Measurements from ENCODE around the gene DPF3. TPM values are rescaled to one million over a fixed set of nuclear protein-coding genes. Genes with fewer than 3 reads are reported as not detected.
A peak's percentile ranks its signal among the peaks of the same experiment; 100 is the strongest.

The DPF3 gene
- total RNA-seq, 1 experiment from 2014 or later = 0.79 TPM

DNA sequence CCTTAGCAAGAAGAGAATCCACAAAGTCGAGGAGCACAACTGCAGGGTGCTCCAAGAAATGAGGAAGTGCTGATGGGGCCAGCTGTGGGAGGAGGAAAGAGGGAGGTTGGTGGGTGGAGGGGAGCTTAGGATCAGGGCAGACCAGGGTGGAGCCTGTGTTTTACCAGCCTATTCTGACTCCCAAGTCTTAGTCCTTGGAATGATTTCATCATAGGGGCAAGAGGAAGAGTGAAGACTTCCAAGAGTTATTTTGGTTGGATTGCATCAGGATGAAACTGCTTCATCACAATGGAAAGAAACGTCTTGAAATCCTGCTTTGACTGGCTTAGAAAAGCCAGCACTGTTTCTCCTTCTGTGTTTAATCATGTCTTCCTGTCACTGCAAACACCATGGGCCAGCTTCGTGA, 194.0 kb downstream of the DPF3 start:
- H3K36me3 ChIP-seq = no peaks in the 10 kb centered on the region
- no peaks in the 10 kb centered on the region for H3K4me1 ChIP-seq
- no peak overlapping the region for H3K27ac ChIP-seq
- no peak for DNase-seq
- H3K4me3 ChIP-seq = no peak overlapping the region
- no peaks in the 10 kb centered on the region for H3K9me3 ChIP-seq (replicated peaks)
- no peaks in the 10 kb centered on the region for H3K27me3 ChIP-seq

DNA sequence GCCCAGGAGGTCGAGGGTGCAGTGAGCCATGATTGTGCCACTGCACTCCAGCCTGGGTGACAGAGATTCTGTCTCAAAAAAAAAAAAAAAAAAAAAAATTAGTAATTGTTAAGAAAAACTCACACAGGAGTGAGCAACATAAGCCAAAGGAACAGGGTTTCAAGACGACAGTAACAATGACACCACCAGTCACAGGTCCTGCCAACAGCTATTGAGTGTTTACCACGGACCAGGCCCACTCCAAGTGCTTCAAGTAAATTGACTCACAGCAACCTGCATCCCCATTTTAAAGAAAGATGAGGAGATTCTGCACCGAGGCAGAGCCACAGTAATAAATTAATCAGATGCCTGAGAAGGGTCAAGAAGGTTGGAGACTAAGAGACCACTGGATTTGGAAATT, 194.5 kb downstream of the DPF3 start:
- H3K27ac ChIP-seq = no peak overlapping the region

DNA sequence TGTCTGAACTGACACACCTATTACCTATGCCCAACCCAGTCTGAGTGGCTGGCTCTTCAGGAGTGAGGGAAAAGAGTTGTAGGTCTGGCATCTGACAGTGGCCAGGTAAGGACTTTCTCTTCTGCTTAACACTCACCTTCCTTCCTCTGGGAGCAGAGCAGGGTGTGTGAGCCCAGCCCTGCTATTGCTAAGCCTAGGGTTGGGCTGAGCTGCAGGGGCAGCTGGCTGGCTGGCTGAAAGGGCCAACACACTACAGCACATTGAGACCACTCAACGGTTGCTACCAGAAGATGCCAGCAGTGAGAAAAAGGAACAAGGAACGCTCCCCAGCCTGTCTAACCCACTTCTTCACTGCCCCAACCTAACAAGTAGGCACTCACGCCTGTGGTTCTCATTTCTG, 201.2 kb downstream of the DPF3 start:
- H3K9me3 ChIP-seq (replicated peaks) = no peaks in the 10 kb centered on the region
- no peaks in the 10 kb centered on the region for H3K4me1 ChIP-seq
- no peak overlapping the region for H3K27ac ChIP-seq
- no peak overlapping the region for H3K4me3 ChIP-seq
- H3K36me3 ChIP-seq = no peaks in the 10 kb centered on the region
- no peaks in the 10 kb centered on the region for H3K27me3 ChIP-seq
- DNase-seq = no peak

More for the DNA sequence above, 194.5 kb downstream of the DPF3 start:
- DNase-seq = no peak
- no peak overlapping the region for H3K4me3 ChIP-seq
- no peaks in the 10 kb centered on the region for H3K27me3 ChIP-seq
- no peaks in the 10 kb centered on the region for H3K36me3 ChIP-seq
- H3K9me3 ChIP-seq (replicated peaks) = no peaks in the 10 kb centered on the region
- H3K4me1 ChIP-seq = no peaks in the 10 kb centered on the region

DNA sequence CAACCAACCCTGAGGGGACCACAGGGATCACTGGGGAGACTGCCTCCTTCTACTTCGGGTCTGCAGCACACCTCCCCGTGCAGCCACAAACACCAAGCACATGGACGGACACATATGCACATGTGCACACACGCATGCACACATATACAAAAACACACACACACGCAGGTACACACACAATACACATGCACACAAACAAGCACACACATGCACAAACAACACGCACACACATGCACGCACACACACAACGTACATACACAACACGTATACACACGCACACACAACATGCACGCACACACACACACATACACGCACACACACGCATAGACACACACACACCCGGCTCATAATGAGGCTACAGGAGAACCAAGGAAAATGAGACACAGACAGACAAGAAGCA, 203.6 kb downstream of the DPF3 start:
- no peaks in the 10 kb centered on the region for H3K27me3 ChIP-seq
- no peaks in the 10 kb centered on the region for H3K9me3 ChIP-seq (replicated peaks)
- H3K36me3 ChIP-seq = no peaks in the 10 kb centered on the region
- H3K4me1 ChIP-seq = no peaks in the 10 kb centered on the region
- no peak overlapping the region for H3K27ac ChIP-seq
- DNase-seq = no peak
- H3K4me3 ChIP-seq = no peak overlapping the region

DNA sequence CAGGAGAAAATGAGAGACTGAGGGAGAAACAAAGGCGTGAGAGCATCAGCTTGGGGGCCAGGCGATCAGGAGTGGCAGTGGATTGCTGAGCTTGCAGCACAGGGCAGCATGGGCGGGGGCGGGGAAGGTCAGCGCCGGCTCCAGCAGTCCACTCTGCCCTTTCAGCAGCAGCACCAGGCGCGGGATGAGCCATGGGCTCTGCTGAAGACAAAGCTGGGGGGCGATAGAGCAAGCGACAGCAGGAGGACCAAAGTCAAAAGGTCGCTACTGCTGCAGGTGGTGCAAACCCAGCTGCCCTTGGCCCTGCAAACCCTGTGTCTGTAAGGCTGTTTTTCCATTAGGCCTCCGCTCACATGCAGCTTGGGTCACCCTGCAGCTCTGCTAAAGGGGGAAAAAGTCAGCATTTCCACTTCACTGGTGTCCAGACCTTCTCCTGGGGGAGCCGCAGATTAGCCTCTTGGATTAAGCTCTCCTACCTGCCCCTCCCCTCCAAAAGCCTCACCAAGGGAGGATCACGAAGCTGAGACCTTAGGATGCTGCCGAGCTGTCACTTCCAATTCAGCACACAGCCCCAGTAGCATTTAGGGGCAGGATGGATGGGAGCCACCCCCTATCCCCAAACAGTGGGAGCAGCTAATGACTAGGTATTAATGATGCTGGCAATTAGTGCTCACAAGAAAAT, 204.8 kb downstream of the DPF3 start:
- Histone ChIP-seq H3K27ac (no peak overlapping the region), H3K36me3 (no peaks in the 10 kb centered on the region)

GRCh38 chr14:72686832-72687231, 207.1 kb downstream of the DPF3 start:
- no peaks in the 10 kb centered on the region for H3K9me3 ChIP-seq (replicated peaks)
- no peaks in the 10 kb centered on the region for H3K27me3 ChIP-seq
- H3K4me3 ChIP-seq = no peak overlapping the region
- no peaks in the 10 kb centered on the region for H3K36me3 ChIP-seq
- DNase-seq = no peak
- H3K4me1 ChIP-seq = no peaks in the 10 kb centered on the region
- H3K27ac ChIP-seq = no peak overlapping the region

More for the DNA sequence above, 204.8 kb downstream of the DPF3 start:
- no peak overlapping the region for H3K4me3 ChIP-seq
- no peaks in the 10 kb centered on the region for H3K4me1 ChIP-seq
- no peaks in the 10 kb centered on the region for H3K9me3 ChIP-seq (replicated peaks)
- H3K27me3 ChIP-seq = no peaks in the 10 kb centered on the region
- DNase-seq = no peak

DNA sequence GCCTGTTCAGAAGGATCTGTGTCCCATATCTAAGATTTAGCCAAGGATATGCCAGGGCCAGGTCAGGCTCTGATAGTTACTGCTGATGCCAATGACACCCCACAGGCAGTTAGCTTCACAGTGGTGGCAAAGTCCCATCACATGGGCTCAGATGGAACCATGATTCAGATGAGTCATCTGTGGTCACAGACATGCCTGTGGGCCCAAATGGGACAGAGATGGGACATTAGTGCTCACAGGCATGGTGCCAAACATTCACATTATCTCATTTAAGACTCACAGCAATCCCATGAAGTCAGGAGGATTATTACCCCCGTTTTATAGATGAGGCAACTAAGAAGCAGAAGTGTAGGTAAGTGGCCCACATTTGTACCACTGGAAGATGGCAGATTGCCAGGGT, 207.8 kb downstream of the DPF3 start:
- Histone ChIP-seq H3K27ac (no peak overlapping the region), H3K27me3 (no peaks in the 10 kb centered on the region), H3K9me3 (replicated peaks) (no peaks in the 10 kb centered on the region), H3K4me3 (no peak overlapping the region), H3K36me3 (no peaks in the 10 kb centered on the region), H3K4me1 (no peaks in the 10 kb centered on the region)
- no peak for DNase-seq

DNA sequence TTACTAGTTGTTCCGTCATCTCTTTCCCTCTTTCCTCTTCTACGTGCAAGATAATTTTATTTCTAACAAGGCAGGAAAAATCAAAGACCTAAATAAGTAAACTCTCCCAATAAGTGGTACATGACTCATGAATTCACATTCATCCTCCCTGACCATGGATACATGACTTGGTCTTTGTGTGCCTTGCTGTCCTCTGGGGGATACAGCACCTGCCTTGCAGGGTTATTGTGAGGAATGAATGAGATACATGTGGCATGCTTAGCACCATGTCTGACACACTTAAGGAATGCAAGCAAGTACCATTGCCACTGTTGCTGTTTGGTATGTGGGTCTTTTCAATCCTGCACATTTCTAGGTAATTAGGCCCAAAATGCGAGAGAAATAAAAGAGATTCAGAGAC, 208.4 kb downstream of the DPF3 start:
- DNase-seq = no peak

DNA sequence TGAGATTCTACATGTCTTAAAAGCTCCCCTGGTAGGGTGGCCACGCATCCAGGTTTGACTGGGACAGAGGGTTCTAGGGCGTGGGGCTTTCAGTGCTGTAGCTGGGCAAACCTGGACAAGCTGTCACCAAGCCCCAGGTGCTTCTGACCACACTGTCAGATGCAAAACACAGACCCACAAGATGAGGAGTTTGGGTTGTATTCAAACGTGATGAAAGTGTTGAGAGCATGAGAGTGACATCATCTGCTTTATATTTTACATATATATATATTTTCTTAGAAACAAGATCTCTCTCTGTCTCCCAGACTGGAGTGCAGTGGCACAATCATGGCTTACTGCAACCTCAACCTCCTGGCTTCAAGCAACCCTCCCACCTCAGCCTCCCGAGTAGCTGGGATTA, 210.1 kb downstream of the DPF3 start:
- no peak overlapping the region for H3K4me3 ChIP-seq
- DNase-seq = no peak
- H3K4me1 ChIP-seq = no peaks in the 10 kb centered on the region
- H3K27me3 ChIP-seq = peaks cover 3% of the 10 kb centered on the region; the same call in 1 of the 2 replicates
- no peak overlapping the region for H3K27ac ChIP-seq
- H3K9me3 ChIP-seq (replicated peaks) = no peaks in the 10 kb centered on the region
- H3K36me3 ChIP-seq = no peaks in the 10 kb centered on the region

More for the DNA sequence above, 208.4 kb downstream of the DPF3 start:
- H3K9me3 ChIP-seq (replicated peaks) = no peaks in the 10 kb centered on the region
- no peak overlapping the region for H3K4me3 ChIP-seq
- H3K27ac ChIP-seq = no peak overlapping the region
- no peaks in the 10 kb centered on the region; the same call in 1 of the 2 replicates for H3K27me3 ChIP-seq
- no peaks in the 10 kb centered on the region for H3K36me3 ChIP-seq
- no peaks in the 10 kb centered on the region for H3K4me1 ChIP-seq

GRCh38 chr14:72682188-72682587, 211.7 kb downstream of the DPF3 start:
- no peaks in the 10 kb centered on the region for H3K36me3 ChIP-seq
- no peak overlapping the region for H3K4me3 ChIP-seq
- DNase-seq = no peak
- H3K9me3 ChIP-seq (replicated peaks) = no peaks in the 10 kb centered on the region
- no peak overlapping the region for H3K27ac ChIP-seq
- H3K4me1 ChIP-seq = no peaks in the 10 kb centered on the region
- peaks cover 3% of the 10 kb centered on the region; the same call in 1 of the 2 replicates for H3K27me3 ChIP-seq

DNA sequence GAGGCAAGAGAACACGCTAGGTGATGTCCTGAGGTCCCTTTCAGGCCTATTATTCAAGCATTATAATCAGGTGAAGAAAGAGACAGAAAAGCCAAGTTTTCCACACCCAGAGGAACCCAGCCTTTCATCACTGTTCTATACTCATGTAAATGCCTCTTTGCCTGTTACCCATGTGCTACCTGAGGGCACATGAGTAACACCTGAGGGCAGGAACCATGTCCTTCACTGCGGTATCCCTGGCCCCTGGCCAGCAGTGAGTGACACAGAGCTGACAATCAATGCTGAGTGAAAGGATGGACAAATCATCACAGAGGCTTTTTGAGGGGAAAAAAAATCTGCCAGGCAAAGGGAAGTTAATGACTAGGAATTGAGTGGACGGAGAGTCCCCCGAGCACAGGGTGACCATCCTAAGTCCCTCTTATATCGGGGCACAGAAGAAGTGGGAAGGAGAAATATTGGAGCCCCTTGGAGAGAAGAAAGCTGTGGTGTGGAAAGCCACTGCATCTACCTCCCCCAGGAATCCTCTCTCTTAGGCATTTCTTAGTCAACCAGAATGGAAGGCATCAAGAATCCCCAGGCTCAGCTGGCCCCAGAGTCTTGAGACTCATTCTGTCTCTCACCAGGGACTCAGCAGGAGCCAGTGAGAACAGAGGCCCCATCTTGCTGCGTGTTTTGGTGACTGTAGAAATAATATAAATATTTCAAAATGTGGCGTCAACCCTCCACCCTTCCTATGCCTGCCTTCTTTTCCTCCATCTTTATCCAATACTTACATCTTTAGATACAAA, 212.9 kb downstream of the DPF3 start:
- H3K9me3 ChIP-seq (replicated peaks) = no peaks in the 10 kb centered on the region
- H3K27ac ChIP-seq = no peak overlapping the region
- no peak for DNase-seq
- peaks cover 3% of the 10 kb centered on the region; the same call in 1 of the 2 replicates for H3K27me3 ChIP-seq
- H3K36me3 ChIP-seq = no peaks in the 10 kb centered on the region
- no peaks in the 10 kb centered on the region for H3K4me1 ChIP-seq
- no peak overlapping the region for H3K4me3 ChIP-seq

- H3K4me3 ChIP-seq = no peak overlapping the region
- H3K4me1 ChIP-seq = no peaks in the 10 kb centered on the region
- DNase-seq = peak; percentile 5 to 15
- peaks cover 3% of the 10 kb centered on the region; the same call in 1 of the 2 replicates for H3K27me3 ChIP-seq
- H3K36me3 ChIP-seq = no peaks in the 10 kb centered on the region
- H3K9me3 ChIP-seq (replicated peaks) = no peaks in the 10 kb centered on the region
- no peak overlapping the region for H3K27ac ChIP-seq
These were observed 214.3 kb downstream of the DPF3 start for GRCh38 chr14:72679536-72680151.

GRCh38 chr14:72679141-72679535, 214.8 kb downstream of the DPF3 start:
- no peaks in the 10 kb centered on the region for H3K36me3 ChIP-seq
- no peak overlapping the region for H3K27ac ChIP-seq
- no peak for DNase-seq
- peaks cover 3% of the 10 kb centered on the region; the same call in 1 of the 2 replicates for H3K27me3 ChIP-seq
- no peak overlapping the region for H3K4me3 ChIP-seq
- no peaks in the 10 kb centered on the region for H3K9me3 ChIP-seq (replicated peaks)
- no peaks in the 10 kb centered on the region for H3K4me1 ChIP-seq

- no peaks in the 10 kb centered on the region for H3K36me3 ChIP-seq
- H3K27ac ChIP-seq = no peak overlapping the region
- H3K4me3 ChIP-seq = no peak overlapping the region
- no peak for DNase-seq
- no peaks in the 10 kb centered on the region for H3K9me3 ChIP-seq (replicated peaks)
- H3K27me3 ChIP-seq = peaks cover 3% of the 10 kb centered on the region; the same call in 1 of the 2 replicates
- H3K4me1 ChIP-seq = no peaks in the 10 kb centered on the region
These were observed 215.5 kb downstream of the DPF3 start for GRCh38 chr14:72678356-72678755.

- peaks cover 3% of the 10 kb centered on the region; the same call in 1 of the 2 replicates for H3K27me3 ChIP-seq
- H3K36me3 ChIP-seq = no peaks in the 10 kb centered on the region
- no peak for DNase-seq
- no peak overlapping the region for H3K4me3 ChIP-seq
- H3K4me1 ChIP-seq = no peaks in the 10 kb centered on the region
- H3K27ac ChIP-seq = no peak overlapping the region
- H3K9me3 ChIP-seq (replicated peaks) = no peaks in the 10 kb centered on the region
These were observed 216.2 kb downstream of the DPF3 start for GRCh38 chr14:72677664-72678063.

Measured in SJCRH30 (cell line).